Osteocyte (in vitro differentiated cells): ENCODE data around the gene ELF5. TPM values are rescaled to one million over a fixed set of nuclear protein-coding genes. Genes with fewer than 3 reads are reported as not detected.

Experiments
- DNase-seq: peaks from one replicate; pipeline ENCODE4 v3.0.0; 2021; ENCODE audit warnings: mixed read lengths; ENCODE audit not compliant: unreplicated experiment; ENCODE audit errors: extremely low spot score
- H3K27ac Mint-ChIP-seq: one replicate; pipeline ENCODE4 v1.8.0; 2021; ENCODE audit warnings: mild to moderate bottlenecking, mixed read lengths; ENCODE audit not compliant: unreplicated experiment
- H3K27me3 Mint-ChIP-seq: one replicate; pipeline ENCODE4 v1.8.0; 2021; ENCODE audit warnings: mixed read lengths; ENCODE audit not compliant: unreplicated experiment
- H3K36me3 Mint-ChIP-seq: one replicate; pipeline ENCODE4 v1.8.0; 2021; ENCODE audit warnings: mixed read lengths; ENCODE audit not compliant: unreplicated experiment
- H3K4me1 Mint-ChIP-seq: one replicate; pipeline ENCODE4 v1.8.0; 2021; ENCODE audit warnings: mixed read lengths; ENCODE audit not compliant: unreplicated experiment
- H3K4me3 Mint-ChIP-seq: one replicate; pipeline ENCODE4 v1.8.0; 2021; ENCODE audit warnings: mild to moderate bottlenecking, moderate library complexity, mixed read lengths; ENCODE audit not compliant: unreplicated experiment
- H3K9me3 Mint-ChIP-seq: one replicate; pipeline ENCODE4 v1.8.0; 2021; ENCODE audit warnings: mixed read lengths; ENCODE audit not compliant: unreplicated experiment
- CTCF ChIP-seq: fragments of 200-600 bp; sonication (generic); IDR thresholded peaks from 2 replicates; pipeline ENCODE4 v1.5.0; 2021; ENCODE audit warnings: antibody characterized with exemption, mild to moderate bottlenecking, moderate library complexity
- long read RNA-seq: library from polyadenylated mRNA; unstranded; transcript quantifications from one replicate; pipeline ENCODE4 v2.0.0, GENCODE V29; 2021
- total RNA-seq: library from RNA; stranded (reverse); gene quantifications from 2 replicates; pipeline ENCODE4 v1.2.1, GENCODE V29; 2021

The ELF5 gene
- total RNA-seq = not detected in 2 replicates
- long read RNA-seq = 0 reads

GRCh38 chr11:34513682-34514449, at the start of gene ELF5:
Gene ELF5, minus strand, starts transcription at chr11:34513794. Its CDS starts 8,045 bp downstream, at chr11:34505749.
- peaks cover 26% of the 10 kb centered on the region for H3K27me3 Mint-ChIP-seq
- no peak for TF ChIP-seq CTCF
- no peak within 1 kb of the TSS for H3K4me3 Mint-ChIP-seq
- no peaks in the 10 kb centered on the region for H3K4me1 Mint-ChIP-seq
- no peak within 1 kb of the TSS for H3K27ac Mint-ChIP-seq
- no peaks in the 10 kb centered on the region for H3K36me3 Mint-ChIP-seq
- no peak for DNase-seq
- H3K9me3 Mint-ChIP-seq = no peaks in the 10 kb centered on the region

GRCh38 chr11:34562976-34563375, 49.4 kb upstream of the ELF5 start:
- H3K36me3 Mint-ChIP-seq = no peaks in the 10 kb centered on the region
- peaks cover 5% of the 10 kb centered on the region for H3K4me1 Mint-ChIP-seq
- no peaks in the 10 kb centered on the region for H3K9me3 Mint-ChIP-seq
- H3K27ac Mint-ChIP-seq = no peak overlapping the region
- H3K27me3 Mint-ChIP-seq = peaks cover 52% of the 10 kb centered on the region
- no peak for DNase-seq
- no peak overlapping the region for H3K4me3 Mint-ChIP-seq
- TF ChIP-seq CTCF = no peak

- Mint-ChIP-seq H3K36me3 (no peaks in the 10 kb centered on the region), H3K9me3 (no peaks in the 10 kb centered on the region), H3K4me1 (peaks cover 5% of the 10 kb centered on the region), H3K27ac (no peak overlapping the region), H3K4me3 (no peak overlapping the region), H3K27me3 (peaks cover 57% of the 10 kb centered on the region)
- TF ChIP-seq CTCF = no peak
- no peak for DNase-seq
Measured at GRCh38 chr11:34560511-34560910, 46.9 kb upstream of the ELF5 start.

GRCh38 chr11:34558673-34559072, 45.1 kb upstream of the ELF5 start:
- TF ChIP-seq CTCF = no peak
- Mint-ChIP-seq H3K27me3 (peaks cover 69% of the 10 kb centered on the region), H3K9me3 (no peaks in the 10 kb centered on the region), H3K36me3 (no peaks in the 10 kb centered on the region), H3K27ac (no peak overlapping the region), H3K4me3 (no peak overlapping the region), H3K4me1 (peaks cover 1% of the 10 kb centered on the region)
- DNase-seq = no peak

GRCh38 chr11:34558211-34558610, 44.6 kb upstream of the ELF5 start:
- no peak for DNase-seq
- Mint-ChIP-seq H3K36me3 (no peaks in the 10 kb centered on the region), H3K4me1 (peaks cover 1% of the 10 kb centered on the region), H3K4me3 (no peak overlapping the region), H3K27ac (no peak overlapping the region), H3K27me3 (peaks cover 69% of the 10 kb centered on the region), H3K9me3 (no peaks in the 10 kb centered on the region)
- no peak for TF ChIP-seq CTCF
